Right atrium auricular region (tissue), 2 donors: ENCODE measurements around the gene STX10. TPM values are rescaled to one million over a fixed set of nuclear protein-coding genes. Genes with fewer than 3 reads are reported as not detected.

Experiments used
- DNase-seq: peaks from one replicate; pipeline ENCODE4 v3.0.0-alpha.2; 2019; ENCODE audit warnings: low spot score
- H3K27ac ChIP-seq, 2 donors: fragments of 200-600 bp; sonication (generic); 1 replicate in 1 of 2; 2 replicates in 1 of 2; pipeline ENCODE4 v1.5.1; 2016 to 2019
- H3K27me3 ChIP-seq, 2 donors: fragments of 200-600 bp; sonication (generic); one replicate each; pipeline versions ENCODE4 v1.5.1 to v1.6.0; 2017 to 2019
- H3K36me3 ChIP-seq: fragments of 200-600 bp; sonication (generic); one replicate; pipeline ENCODE4 v1.5.1; 2016
- H3K4me1 ChIP-seq, 2 donors: fragments of 200-600 bp; sonication (generic); one replicate each; pipeline versions ENCODE4 v1.5.1 to v1.6.0; 2017 to 2019
- H3K4me3 ChIP-seq, 2 donors: fragments of 200-600 bp; sonication (generic); 1 replicate in 1 of 2; 2 replicates in 1 of 2; pipeline ENCODE4 v1.5.1; 2017 to 2019; ENCODE audit warnings: mild to moderate bottlenecking in 1 of 2, moderate library complexity in 1 of 2
- H3K9me3 ChIP-seq, 2 donors: fragments of 200-600 bp; sonication (generic); one replicate each; pipeline ENCODE4 v1.5.1; 2019
- total RNA-seq, 2 donors: library from RNA; depleted of rRNA; stranded (reverse); fragments of >200 nt; gene quantifications; one replicate each; pipeline ENCODE4 v1.1.0, GENCODE V29; 2016
- TF ChIP-seq, protein P1 (sequence below), 2 donors: fragments of 200-600 bp; sonication (generic); IDR thresholded peaks; one replicate each; pipeline ENCODE4 v1.5.1; 2019; ENCODE audit warnings: antibody characterized with exemption in 2 of 2

Gene STX10
- total RNA-seq, 2 donors from 2014 or later, result 33.1 to 39.2 TPM

GRCh38 chr19:13155472-13156359 is 5.5 kb upstream of the STX10 start:
- no peaks in the 10 kb centered on the region for H3K9me3 ChIP-seq
- H3K4me3 ChIP-seq, result peak overlapping the region; percentile 80 to 95
- no peaks in the 10 kb centered on the region for H3K27me3 ChIP-seq
- no peaks in the 10 kb centered on the region for H3K36me3 ChIP-seq
- TF ChIP-seq, protein P1, sequence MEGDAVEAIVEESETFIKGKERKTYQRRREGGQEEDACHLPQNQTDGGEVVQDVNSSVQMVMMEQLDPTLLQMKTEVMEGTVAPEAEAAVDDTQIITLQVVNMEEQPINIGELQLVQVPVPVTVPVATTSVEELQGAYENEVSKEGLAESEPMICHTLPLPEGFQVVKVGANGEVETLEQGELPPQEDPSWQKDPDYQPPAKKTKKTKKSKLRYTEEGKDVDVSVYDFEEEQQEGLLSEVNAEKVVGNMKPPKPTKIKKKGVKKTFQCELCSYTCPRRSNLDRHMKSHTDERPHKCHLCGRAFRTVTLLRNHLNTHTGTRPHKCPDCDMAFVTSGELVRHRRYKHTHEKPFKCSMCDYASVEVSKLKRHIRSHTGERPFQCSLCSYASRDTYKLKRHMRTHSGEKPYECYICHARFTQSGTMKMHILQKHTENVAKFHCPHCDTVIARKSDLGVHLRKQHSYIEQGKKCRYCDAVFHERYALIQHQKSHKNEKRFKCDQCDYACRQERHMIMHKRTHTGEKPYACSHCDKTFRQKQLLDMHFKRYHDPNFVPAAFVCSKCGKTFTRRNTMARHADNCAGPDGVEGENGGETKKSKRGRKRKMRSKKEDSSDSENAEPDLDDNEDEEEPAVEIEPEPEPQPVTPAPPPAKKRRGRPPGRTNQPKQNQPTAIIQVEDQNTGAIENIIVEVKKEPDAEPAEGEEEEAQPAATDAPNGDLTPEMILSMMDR (IDR thresholded peaks at IDR 0.05), result no peak
- DNase-seq, result peak; percentile 89
- peak overlapping the region; percentile 99 for H3K27ac ChIP-seq
- H3K4me1 ChIP-seq, result peaks cover 0 to 35% of the 10 kb centered on the region in 2 donors

DNA sequence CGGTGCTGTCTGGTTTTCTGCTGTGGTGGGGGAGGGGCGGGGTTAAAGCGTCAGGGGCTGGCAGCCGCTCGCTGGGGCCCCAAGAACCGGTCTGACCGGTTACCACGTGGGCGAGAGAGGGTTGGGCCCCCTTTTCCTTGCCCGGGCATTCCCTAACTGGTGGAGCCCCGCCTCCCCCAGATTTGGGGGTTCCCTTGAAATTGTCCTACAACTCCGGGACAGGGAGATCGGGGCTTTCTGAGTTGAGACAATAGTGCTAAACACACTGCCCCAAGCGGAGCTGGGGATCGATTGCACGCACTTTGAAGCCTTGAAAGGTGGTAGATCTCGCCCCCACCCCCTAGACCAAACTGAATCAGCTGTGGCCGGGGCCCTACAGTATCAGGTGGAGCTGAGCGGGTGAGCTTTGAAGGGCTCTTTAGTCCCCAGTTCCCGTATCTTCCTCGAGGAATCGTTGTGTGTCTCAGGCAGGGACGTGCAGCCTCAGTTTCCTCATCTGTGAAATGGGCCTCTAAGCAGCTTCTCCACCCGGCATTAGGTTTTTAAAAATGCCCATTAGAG is 4.8 kb upstream of the STX10 start:
- Histone ChIP-seq H3K27me3 (no peaks in the 10 kb centered on the region), H3K27ac (peak overlapping the region; percentile 99), H3K4me3 (peak overlapping the region; percentile 80 to 95), H3K36me3 (no peaks in the 10 kb centered on the region), H3K9me3 (no peaks in the 10 kb centered on the region), H3K4me1 (peaks cover 0 to 35% of the 10 kb centered on the region in 2 donors)
- TF ChIP-seq, protein P1 (IDR thresholded peaks at IDR 0.05), result no peak
- DNase-seq, result peak; percentile 80

DNA sequence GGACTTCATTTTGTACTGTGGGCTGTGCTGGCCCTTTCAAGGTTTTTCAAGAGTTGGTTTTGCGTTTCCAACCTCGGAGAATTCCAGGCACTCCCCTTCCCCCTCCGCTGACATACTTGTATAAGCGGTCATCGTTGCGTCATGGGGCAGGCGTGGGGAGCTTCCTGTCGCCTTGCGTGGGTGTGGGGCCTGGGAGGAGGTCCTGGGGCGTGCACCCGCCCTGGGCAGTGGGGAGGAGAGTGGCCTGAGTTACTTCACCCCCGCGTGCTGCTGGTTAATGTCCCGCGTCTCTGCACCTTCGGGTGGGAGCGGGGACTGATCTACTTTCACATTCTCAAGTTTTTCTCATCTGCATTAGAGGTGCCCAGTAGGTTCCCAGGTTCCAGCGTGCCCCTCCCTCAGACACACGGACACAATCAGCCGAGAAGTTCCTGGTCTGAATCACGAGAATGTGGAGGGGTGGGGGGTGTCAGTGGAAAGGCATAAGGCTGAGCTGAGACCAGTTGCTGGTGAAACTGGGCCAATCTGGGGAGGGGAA is 4.1 kb upstream of the STX10 start:
- Histone ChIP-seq H3K27ac (peak overlapping the region; percentile 99), H3K9me3 (no peaks in the 10 kb centered on the region), H3K36me3 (no peaks in the 10 kb centered on the region), H3K4me1 (peaks cover 0 to 40% of the 10 kb centered on the region in 2 donors), H3K4me3 (peak overlapping the region; percentile 80 to 95), H3K27me3 (no peaks in the 10 kb centered on the region)
- TF ChIP-seq, protein P1 (IDR thresholded peaks at IDR 0.05), result no peak
- DNase-seq, result peak; percentile 97

DNA sequence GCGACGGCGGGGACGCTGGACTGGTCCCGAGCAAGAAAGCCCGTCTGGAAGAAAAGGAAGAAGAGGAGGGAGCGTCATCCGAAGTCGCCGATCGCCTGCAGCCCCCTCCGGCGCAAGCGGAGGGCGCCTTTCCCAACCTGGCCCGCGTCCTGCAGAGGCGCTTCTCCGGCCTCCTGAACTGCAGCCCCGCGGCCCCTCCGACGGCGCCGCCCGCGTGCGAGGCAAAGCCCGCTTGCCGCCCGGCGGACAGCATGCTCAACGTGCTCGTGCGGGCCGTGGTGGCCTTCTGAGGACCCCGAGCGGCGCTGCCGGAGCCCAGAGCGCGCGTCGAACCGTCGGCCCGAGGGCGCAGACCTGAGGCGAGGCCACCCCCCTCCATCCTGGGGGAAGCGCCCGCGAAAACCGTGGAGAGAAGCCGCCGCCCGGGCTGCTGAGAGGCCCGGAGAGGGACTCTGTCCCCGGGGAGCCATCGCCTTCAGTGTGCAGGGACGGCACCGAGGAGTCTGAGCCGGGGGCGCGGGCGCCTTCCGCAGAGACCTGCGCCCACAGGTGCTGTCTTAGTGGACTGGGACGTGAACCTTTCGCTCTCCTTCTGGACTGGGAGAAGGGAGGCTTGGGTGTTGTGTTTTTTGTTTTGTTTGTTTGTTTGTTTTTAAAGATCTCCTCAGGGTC is 3.5 kb upstream of the STX10 start:
- Histone ChIP-seq H3K27me3 (no peaks in the 10 kb centered on the region), H3K27ac (peak overlapping the region; percentile 99), H3K36me3 (no peaks in the 10 kb centered on the region), H3K9me3 (no peaks in the 10 kb centered on the region), H3K4me1 (peaks cover 0 to 46% of the 10 kb centered on the region in 2 donors), H3K4me3 (peak overlapping the region; percentile 80 to 95)
- TF ChIP-seq, protein P1 (IDR thresholded peaks at IDR 0.05), result no peak
- DNase-seq, result no peak

- Histone ChIP-seq H3K4me3 (peak overlapping the region; percentile 80 to 95), H3K27me3 (no peaks in the 10 kb centered on the region), H3K9me3 (no peaks in the 10 kb centered on the region), H3K27ac (peak overlapping the region; percentile 99), H3K36me3 (no peaks in the 10 kb centered on the region), H3K4me1 (peaks cover 0 to 49% of the 10 kb centered on the region in 2 donors)
- TF ChIP-seq, protein P1 (IDR thresholded peaks at IDR 0.05), result peak in 1 of 2 donors; percentile 46
- DNase-seq, result peak; percentile 98
Measured at GRCh38 chr19:13152974-13153568, 2.9 kb upstream of the STX10 start.
